Fibroblast of lung (primary cell): ENCODE results near the gene TEX13B.

Experiments
- EZH2 ChIP-seq: IDR thresholded peaks from 2 replicates; pipeline ENCODE4 v1.5.1; 2012; ENCODE audit warnings: low read length, control low read depth, mild to moderate bottlenecking; ENCODE audit errors: missing control alignments
- TF ChIP-seq, protein P1 (sequence below), 2 donors: IDR thresholded peaks in 1 of 2; conservative IDR thresholded peaks in 1 of 2; 1 replicate in 1 of 2; 2 replicates in 1 of 2; pipeline ENCODE4 v1.5.1; 2011 to 2012; ENCODE audit warnings: low read length in 2 of 2, control low read depth in 1 of 2, inconsistent platforms in 1 of 2, low read depth in 1 of 2, mild to moderate bottlenecking in 1 of 2

DNA sequence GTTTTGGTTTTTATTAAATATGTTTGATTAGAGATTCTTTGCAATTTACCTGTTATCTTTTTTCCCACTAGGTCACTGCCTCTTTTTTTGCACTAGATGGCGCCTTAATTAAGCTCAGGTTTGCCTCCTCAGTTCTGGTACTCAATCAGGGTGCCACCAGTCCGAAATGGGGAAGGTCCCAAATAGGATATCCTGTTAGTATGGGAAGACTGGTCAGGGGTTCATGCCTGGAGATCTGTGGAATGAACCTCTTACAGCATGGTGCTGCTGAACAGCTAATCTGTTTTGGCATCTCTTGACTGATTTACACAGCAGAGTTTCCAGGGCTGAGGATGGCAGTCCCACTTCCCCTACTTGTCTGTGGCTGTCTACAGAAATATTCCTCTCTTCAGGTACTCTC, 38.5 kb upstream of the TEX13B start:
- TF ChIP-seq, protein P1, sequence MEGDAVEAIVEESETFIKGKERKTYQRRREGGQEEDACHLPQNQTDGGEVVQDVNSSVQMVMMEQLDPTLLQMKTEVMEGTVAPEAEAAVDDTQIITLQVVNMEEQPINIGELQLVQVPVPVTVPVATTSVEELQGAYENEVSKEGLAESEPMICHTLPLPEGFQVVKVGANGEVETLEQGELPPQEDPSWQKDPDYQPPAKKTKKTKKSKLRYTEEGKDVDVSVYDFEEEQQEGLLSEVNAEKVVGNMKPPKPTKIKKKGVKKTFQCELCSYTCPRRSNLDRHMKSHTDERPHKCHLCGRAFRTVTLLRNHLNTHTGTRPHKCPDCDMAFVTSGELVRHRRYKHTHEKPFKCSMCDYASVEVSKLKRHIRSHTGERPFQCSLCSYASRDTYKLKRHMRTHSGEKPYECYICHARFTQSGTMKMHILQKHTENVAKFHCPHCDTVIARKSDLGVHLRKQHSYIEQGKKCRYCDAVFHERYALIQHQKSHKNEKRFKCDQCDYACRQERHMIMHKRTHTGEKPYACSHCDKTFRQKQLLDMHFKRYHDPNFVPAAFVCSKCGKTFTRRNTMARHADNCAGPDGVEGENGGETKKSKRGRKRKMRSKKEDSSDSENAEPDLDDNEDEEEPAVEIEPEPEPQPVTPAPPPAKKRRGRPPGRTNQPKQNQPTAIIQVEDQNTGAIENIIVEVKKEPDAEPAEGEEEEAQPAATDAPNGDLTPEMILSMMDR (conservative IDR thresholded peaks at IDR 0.05 in 1 of 2, IDR thresholded peaks at IDR 0.05 in 1 of 2; ENCODE audit: low read depth in 1 of 2, low read length in 2 of 2) = peak; percentile 36 to 46
- TF ChIP-seq EZH2 = no peak
